K562 (cell line): ENCODE measurements around the gene PITRM1. TPM values are rescaled to one million over a fixed set of nuclear protein-coding genes. Genes with fewer than 3 reads are reported as not detected.

ENCODE experiments used
- ATF1 ChIP-seq, 2 experiments: fragments of 450-650 bp in 1 of 2; IDR thresholded peaks; 2 replicates each; pipeline ENCODE4 v1.6.1; 2016; ENCODE audit warnings: missing compliant biosample characterization in 1 of 2, missing genetic modification characterization in 1 of 2
- BDP1 ChIP-seq: IDR thresholded peaks from 3 replicates; pipeline ENCODE4 v1.6.1; 2011; ENCODE audit not compliant: insufficient read length, insufficient read depth
- BHLHE40 ChIP-seq: IDR thresholded peaks from 2 replicates; pipeline ENCODE4 v1.6.1; 2011; ENCODE audit warnings: low read length, improper control_type of control experiment
- FOS ChIP-seq: IDR thresholded peaks from 3 replicates; pipeline ENCODE4 v1.6.1; 2011; ENCODE audit not compliant: insufficient read length; ENCODE audit errors: extremely low read depth
- L3MBTL2 ChIP-seq: fragments of 450-650 bp; IDR thresholded peaks from 2 replicates; pipeline ENCODE4 v1.6.1; 2016; ENCODE audit warnings: mild to moderate bottlenecking, moderate library complexity
- MED1 ChIP-seq: sonication (generic); formaldehyde crosslinking; IDR thresholded peaks from 2 replicates; pipeline ENCODE4 v1.8.1; 2023; ENCODE audit warnings: missing genetic modification reagents, borderline replicate concordance
- RBFOX2 ChIP-seq: fragments of 200-400 bp; formaldehyde crosslinking; IDR thresholded peaks from 2 replicates; pipeline ENCODE4 v1.6.1; 2017; ENCODE audit warnings: low read depth, mild to moderate bottlenecking, low read length, moderate library complexity
- SAP30 ChIP-seq: fragments of 200-600 bp; sonication (generic); IDR thresholded peaks from 2 replicates; pipeline ENCODE4 v1.6.1; 2012; ENCODE audit warnings: borderline replicate concordance, low read depth, mild to moderate bottlenecking, moderate library complexity, low read length, control low read depth, inconsistent platforms; ENCODE audit not compliant: insufficient read depth, poor library complexity, severe bottlenecking
- TBP ChIP-seq: optimal IDR thresholded peaks from 2 replicates; pipeline ENCODE3; 2011; ENCODE audit warnings: low read depth, low read length, improper control_type of control experiment
- YY1 ChIP-seq, 3 experiments: IDR thresholded peaks; 2 replicates each; pipeline ENCODE4 v1.6.1; 2011; ENCODE audit warnings: low read length in 2 of 3, mild to moderate bottlenecking in 2 of 3, moderate library complexity in 2 of 3, borderline replicate concordance in 1 of 3, control low read depth in 1 of 3, low read depth in 1 of 3; ENCODE audit not compliant: insufficient read depth in 3 of 3, insufficient replicate concordance in 2 of 3, control insufficient read depth in 1 of 3, insufficient read length in 1 of 3; ENCODE audit errors: extremely low read depth in 1 of 3
- polyA plus RNA-seq, 8 experiments: library from polyadenylated mRNA; depleted of rRNA in 4 of 8; stranded (reverse) in 5 of 8; unstranded in 3 of 8; fragments of >200 nt; fragmentation: Nextera tagmentation in 2 of 8; fragmentation: Illumina TruSeq in 1 of 8; extraction: Ambion mirVana in 2 of 8; extraction: Trizol in 1 of 8; gene quantifications; 2 replicates each; pipeline versions ENCODE4 v1.2.1 to v1.2.3, GENCODE V29; 2011 to 2014; ENCODE audit warnings: inconsistent platforms in 1 of 8, missing spikeins in 1 of 8
- total RNA-seq, 7 experiments: library from RNA; depleted of rRNA in 6 of 7; stranded (reverse); fragments of >200 nt in 6 of 7; fragmentation: Illumina TruSeq in 2 of 7; extraction: Trizol in 2 of 7; gene quantifications; 2 replicates each; pipeline versions ENCODE4 v1.2.1 to v1.2.3, GENCODE V29; 2011 to 2021; ENCODE audit warnings: low replicate concordance in 1 of 7
- TF ChIP-seq, protein P1 (sequence below): fragments of 450-650 bp; conservative IDR thresholded peaks from 2 replicates; pipeline ENCODE4 v1.6.1; 2016; ENCODE audit warnings: missing genetic modification characterization, low read depth, mild to moderate bottlenecking, control low read depth, missing compliant biosample characterization
- TF ChIP-seq, protein P2 (sequence below): fragments of 200-800 bp; sonication (Bioruptor generic); IDR thresholded peaks from 2 replicates; pipeline ENCODE4 v1.6.1; 2017; ENCODE audit warnings: missing genetic modification characterization, missing compliant biosample characterization
- TF ChIP-seq, protein P3 (sequence below): fragments of 450-650 bp; IDR thresholded peaks from 2 replicates; pipeline ENCODE4 v1.6.1; 2014; ENCODE audit warnings: low read depth, mild to moderate bottlenecking, moderate library complexity, borderline replicate concordance
- TF ChIP-seq, protein P4 (sequence below): sonication (generic); formaldehyde crosslinking; IDR thresholded peaks from 2 replicates; pipeline ENCODE4 v1.8.0; 2022; ENCODE audit warnings: mild to moderate bottlenecking, missing genetic modification reagents, borderline replicate concordance
- TF ChIP-seq, protein P5 (sequence below): sonication (generic); formaldehyde crosslinking; IDR thresholded peaks from 2 replicates; pipeline ENCODE4 v1.8.0; 2022; ENCODE audit warnings: mild to moderate bottlenecking, missing genetic modification reagents

The PITRM1 gene
- total and polyA plus RNA-seq, 9 of the 15 experiments (the other 6 are each of a cell fraction or from before 2014, with no cell fraction given) = 21.1 to 70.4 (median 39.7) TPM

DNA sequence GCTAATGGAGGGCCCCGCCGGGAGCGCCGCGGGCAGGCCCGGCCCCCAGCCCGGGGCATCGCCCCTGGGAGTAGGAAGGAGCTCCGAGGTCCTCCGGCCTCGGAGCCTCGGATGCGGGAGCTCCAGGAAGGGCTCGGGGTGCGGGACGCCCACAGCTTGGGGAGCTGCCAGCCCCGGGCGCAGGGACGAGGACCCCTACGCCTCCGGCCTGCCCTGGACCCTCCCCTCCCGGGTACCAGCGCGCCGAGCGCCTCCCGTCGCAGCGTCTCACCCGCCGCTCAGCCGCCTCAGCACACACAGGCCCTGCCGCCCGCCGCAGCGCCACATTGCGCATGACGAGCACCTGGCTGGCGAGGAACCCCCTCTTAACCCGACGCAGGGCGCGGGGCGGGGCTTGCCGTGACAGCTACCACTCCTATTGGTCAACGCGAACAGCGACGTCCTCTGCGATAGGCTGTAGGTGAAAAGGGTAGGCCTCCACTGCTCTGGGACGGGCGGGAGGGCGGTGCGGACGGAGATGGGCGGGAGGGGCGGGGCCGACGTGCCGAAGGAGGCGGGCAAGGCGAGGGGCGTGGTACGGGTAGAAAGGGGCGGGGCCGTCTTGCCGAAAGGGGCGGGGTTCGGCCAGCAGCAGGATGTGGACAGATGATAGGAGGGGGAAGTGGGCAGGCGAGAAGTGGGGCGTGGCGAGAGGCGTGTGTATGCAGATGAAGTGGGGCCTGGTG, at the start of gene PITRM1 (continued):
- TF ChIP-seq, protein P1, sequence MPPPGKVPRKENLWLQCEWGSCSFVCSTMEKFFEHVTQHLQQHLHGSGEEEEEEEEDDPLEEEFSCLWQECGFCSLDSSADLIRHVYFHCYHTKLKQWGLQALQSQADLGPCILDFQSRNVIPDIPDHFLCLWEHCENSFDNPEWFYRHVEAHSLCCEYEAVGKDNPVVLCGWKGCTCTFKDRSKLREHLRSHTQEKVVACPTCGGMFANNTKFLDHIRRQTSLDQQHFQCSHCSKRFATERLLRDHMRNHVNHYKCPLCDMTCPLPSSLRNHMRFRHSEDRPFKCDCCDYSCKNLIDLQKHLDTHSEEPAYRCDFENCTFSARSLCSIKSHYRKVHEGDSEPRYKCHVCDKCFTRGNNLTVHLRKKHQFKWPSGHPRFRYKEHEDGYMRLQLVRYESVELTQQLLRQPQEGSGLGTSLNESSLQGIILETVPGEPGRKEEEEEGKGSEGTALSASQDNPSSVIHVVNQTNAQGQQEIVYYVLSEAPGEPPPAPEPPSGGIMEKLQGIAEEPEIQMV (tag) = no peak
- TF ChIP-seq, protein P2, sequence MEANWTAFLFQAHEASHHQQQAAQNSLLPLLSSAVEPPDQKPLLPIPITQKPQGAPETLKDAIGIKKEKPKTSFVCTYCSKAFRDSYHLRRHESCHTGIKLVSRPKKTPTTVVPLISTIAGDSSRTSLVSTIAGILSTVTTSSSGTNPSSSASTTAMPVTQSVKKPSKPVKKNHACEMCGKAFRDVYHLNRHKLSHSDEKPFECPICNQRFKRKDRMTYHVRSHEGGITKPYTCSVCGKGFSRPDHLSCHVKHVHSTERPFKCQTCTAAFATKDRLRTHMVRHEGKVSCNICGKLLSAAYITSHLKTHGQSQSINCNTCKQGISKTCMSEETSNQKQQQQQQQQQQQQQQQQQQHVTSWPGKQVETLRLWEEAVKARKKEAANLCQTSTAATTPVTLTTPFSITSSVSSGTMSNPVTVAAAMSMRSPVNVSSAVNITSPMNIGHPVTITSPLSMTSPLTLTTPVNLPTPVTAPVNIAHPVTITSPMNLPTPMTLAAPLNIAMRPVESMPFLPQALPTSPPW (CRISPR knock-in tag) = peak; percentile 86
- TF ChIP-seq, protein P3, sequence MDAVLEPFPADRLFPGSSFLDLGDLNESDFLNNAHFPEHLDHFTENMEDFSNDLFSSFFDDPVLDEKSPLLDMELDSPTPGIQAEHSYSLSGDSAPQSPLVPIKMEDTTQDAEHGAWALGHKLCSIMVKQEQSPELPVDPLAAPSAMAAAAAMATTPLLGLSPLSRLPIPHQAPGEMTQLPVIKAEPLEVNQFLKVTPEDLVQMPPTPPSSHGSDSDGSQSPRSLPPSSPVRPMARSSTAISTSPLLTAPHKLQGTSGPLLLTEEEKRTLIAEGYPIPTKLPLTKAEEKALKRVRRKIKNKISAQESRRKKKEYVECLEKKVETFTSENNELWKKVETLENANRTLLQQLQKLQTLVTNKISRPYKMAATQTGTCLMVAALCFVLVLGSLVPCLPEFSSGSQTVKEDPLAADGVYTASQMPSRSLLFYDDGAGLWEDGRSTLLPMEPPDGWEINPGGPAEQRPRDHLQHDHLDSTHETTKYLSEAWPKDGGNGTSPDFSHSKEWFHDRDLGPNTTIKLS = peak; percentile 59; the same call in 1 of the 2 replicates
- TF ChIP-seq ATF1 (CRISPR knock-in tag; IDR thresholded peaks at IDR 0.05) (peak; percentile 47; the same call in 1 of the 2 replicates), ATF1 (tag; IDR thresholded peaks at IDR 0.05) (peak; percentile 71), RBFOX2 (peak; percentile 95), TBP (peak; percentile 97), MED1 (no peak), SAP30 (peak; percentile 92), L3MBTL2 (peak; percentile 70; the same call in 1 of the 2 replicates), BHLHE40 (0 out of 2 replicates have a peak, but pooled peaks have one; percentile 11), FOS (peak; percentile 78), BDP1 (no peak), YY1 (IDR thresholded peaks at IDR 0.05; ENCODE audit: borderline replicate concordance in 1 of 3, control insufficient read depth in 1 of 3, extremely low read depth in 1 of 3, insufficient read depth in 3 of 3, insufficient read length in 1 of 3, insufficient replicate concordance in 2 of 3, low read depth in 1 of 3, low read length in 2 of 3) (peak in 2 of 3 experiments; percentile 51 to 77)
- TF ChIP-seq, protein P4, sequence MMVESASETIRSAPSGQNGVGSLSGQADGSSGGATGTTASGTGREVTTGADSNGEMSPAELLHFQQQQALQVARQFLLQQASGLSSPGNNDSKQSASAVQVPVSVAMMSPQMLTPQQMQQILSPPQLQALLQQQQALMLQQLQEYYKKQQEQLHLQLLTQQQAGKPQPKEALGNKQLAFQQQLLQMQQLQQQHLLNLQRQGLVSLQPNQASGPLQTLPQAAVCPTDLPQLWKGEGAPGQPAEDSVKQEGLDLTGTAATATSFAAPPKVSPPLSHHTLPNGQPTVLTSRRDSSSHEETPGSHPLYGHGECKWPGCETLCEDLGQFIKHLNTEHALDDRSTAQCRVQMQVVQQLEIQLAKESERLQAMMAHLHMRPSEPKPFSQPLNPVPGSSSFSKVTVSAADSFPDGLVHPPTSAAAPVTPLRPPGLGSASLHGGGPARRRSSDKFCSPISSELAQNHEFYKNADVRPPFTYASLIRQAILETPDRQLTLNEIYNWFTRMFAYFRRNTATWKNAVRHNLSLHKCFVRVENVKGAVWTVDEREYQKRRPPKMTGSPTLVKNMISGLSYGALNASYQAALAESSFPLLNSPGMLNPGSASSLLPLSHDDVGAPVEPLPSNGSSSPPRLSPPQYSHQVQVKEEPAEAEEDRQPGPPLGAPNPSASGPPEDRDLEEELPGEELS = peak; percentile 85; the same call in 1 of the 2 replicates
- TF ChIP-seq, protein P5, sequence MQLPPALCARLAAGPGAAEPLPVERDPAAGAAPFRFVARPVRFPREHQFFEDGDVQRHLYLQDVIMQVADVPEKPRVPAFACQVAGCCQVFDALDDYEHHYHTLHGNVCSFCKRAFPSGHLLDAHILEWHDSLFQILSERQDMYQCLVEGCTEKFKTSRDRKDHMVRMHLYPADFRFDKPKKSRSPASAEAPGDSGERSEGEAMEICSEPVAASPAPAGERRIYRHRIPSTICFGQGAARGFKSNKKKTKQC (CRISPR knock-in tag) = peak; percentile 59; the same call in 1 of the 2 replicates
